AG04449 (cell line): ENCODE measurements around the gene PMEPA1.

Source experiments
- CTCF ChIA-PET: fragments of 350-600 bp; formaldehyde crosslinking; extraction: SDS; loops from one replicate; lab custom pipeline; 2021; ENCODE audit warnings: antibody characterized with exemption; lab: Yijun Ruan, JAX
- POLR2A ChIA-PET: fragments of 400-600, 350-600 bp; formaldehyde crosslinking; extraction: SDS; loops from one replicate; lab custom pipeline; 2020; ENCODE audit warnings: antibody characterized with exemption, inconsistent platforms; lab: Yijun Ruan, JAX
- DNase-seq: peaks from one replicate; pipeline ENCODE4 v3.0.0-alpha.2; 2010; ENCODE audit warnings: low read depth, low spot score
- H3K4me3 ChIP-seq: 2 replicates; pipeline ENCODE4 v1.5.1; 2011; ENCODE audit warnings: low read depth, mild to moderate bottlenecking, control low read depth, low read length
- CTCF ChIP-seq: IDR thresholded peaks from one replicate; pipeline ENCODE4 v1.5.1; 2011; ENCODE audit warnings: mild to moderate bottlenecking, moderate library complexity, low read length, control low read depth, inconsistent platforms; ENCODE audit not compliant: insufficient read depth; ENCODE audit errors: missing control alignments

PMEPA1 gene

GRCh38 chr20:57603120-57603519, 106.7 kb downstream of the PMEPA1 start:
- CTCF ChIA-PET = interaction anchor here (13.2 kb wide), 2 partner anchors 89 to 606 kb away, joined by 270 to 303 read pairs; no protein-coding TSS in a partner anchor
- no peak for TF ChIP-seq CTCF
- POLR2A ChIA-PET = no interaction called here
- DNase-seq = no peak
- no peak overlapping the region for H3K4me3 ChIP-seq

- DNase-seq = no peak
- ChIA-PET CTCF (interaction anchor here (1.0 to 13.2 kb wide), 4 partner anchors 11 to 608 kb away, joined by 3 to 303 read pairs (median 137); no protein-coding TSS in a partner anchor), POLR2A (interaction anchor here (0.6 kb wide), 1 partner anchor 206 kb away, joined by 3 read pairs; no protein-coding TSS in a partner anchor)
- TF ChIP-seq CTCF = no peak
- H3K4me3 ChIP-seq = no peak overlapping the region
Measured at GRCh38 chr20:57601737-57602136, 108.1 kb downstream of the PMEPA1 start.

- H3K4me3 ChIP-seq = no peak overlapping the region
- no peak for DNase-seq
- POLR2A ChIA-PET = no interaction called here
- CTCF ChIA-PET = interaction anchor here (1.4 to 13.2 kb wide), 3 partner anchors 87 to 608 kb away, joined by 3 to 303 read pairs (median 270); no protein-coding TSS in a partner anchor
- TF ChIP-seq CTCF = no peak
Measured at GRCh38 chr20:57601211-57601570, 108.6 kb downstream of the PMEPA1 start.

GRCh38 chr20:57600320-57601210, 109.2 kb downstream of the PMEPA1 start:
- ChIA-PET POLR2A (no interaction called here), CTCF (interaction anchor here (1.1 to 13.2 kb wide), 3 partner anchors 9 to 609 kb away, joined by 4 to 303 read pairs (median 270); no protein-coding TSS in a partner anchor)
- no peak for TF ChIP-seq CTCF
- no peak overlapping the region for H3K4me3 ChIP-seq
- DNase-seq = no peak

GRCh38 chr20:57598491-57598890, 111.3 kb downstream of the PMEPA1 start:
- CTCF ChIA-PET = interaction anchor here (1.1 to 13.2 kb wide), 9 partner anchors 12 to 611 kb away, joined by 3 to 303 read pairs (median 30); no protein-coding TSS in a partner anchor
- no peak for DNase-seq

More at GRCh38 chr20:57598491-57598890, 111.3 kb downstream of the PMEPA1 start:
- TF ChIP-seq CTCF = no peak
- no peak overlapping the region for H3K4me3 ChIP-seq
- POLR2A ChIA-PET = no interaction called here
